ENCODE results near the gene E2F6. TPM values are rescaled to one million over a fixed set of nuclear protein-coding genes. Genes with fewer than 3 reads are reported as not detected.

The E2F6 gene
- total and polyA plus RNA-seq, 4 donors, result 3.5 to 7.7 (median 4.8) TPM

- Histone ChIP-seq H3K4me1 (ENCODE audit: control insufficient read depth in 4 of 4, insufficient read depth in 4 of 4, low read length in 3 of 4) (no peaks in the 10 kb centered on the region), H3K36me3 (ENCODE audit: control insufficient read depth in 4 of 4, insufficient read depth in 3 of 4, low read depth in 1 of 4, low read length in 3 of 4) (no peaks in the 10 kb centered on the region), H3K9me3 (ENCODE audit: control insufficient read depth in 4 of 4, low read length in 3 of 4) (no peaks in the 10 kb centered on the region), H3K9ac (ENCODE audit: low read depth in 1 of 2, low read length in 2 of 2) (no peak overlapping the region), H3K27me3 (ENCODE audit: control insufficient read depth in 4 of 4, insufficient read depth in 4 of 4, low read length in 3 of 4) (no peaks in the 10 kb centered on the region), H3K4me3 (ENCODE audit: low read depth in 1 of 3, low read length in 3 of 3) (no peak overlapping the region), H3K27ac (ENCODE audit: low read depth in 1 of 2, low read length in 2 of 2) (no peak overlapping the region)
- 66% methylated on average over 8 of the region's 8 CpGs for WGBS
- no peak for DNase-seq (ENCODE audit: low spot score)
- TF ChIP-seq REST (IDR thresholded peaks at IDR 0.05) (no peak), MAX (IDR thresholded peaks at IDR 0.05) (no peak), FOXA1 (IDR thresholded peaks at IDR 0.05) (no peak), GABPA (IDR thresholded peaks at IDR 0.05 in 1 of 2, conservative IDR thresholded peaks at IDR 0.05 in 1 of 2) (no peak), CTCF (IDR thresholded peaks at IDR 0.05; ENCODE audit: low read depth, low read length, missing input control) (no peak), NR2F2 (IDR thresholded peaks at IDR 0.05) (no peak)
- TF ChIP-seq, protein P1, sequence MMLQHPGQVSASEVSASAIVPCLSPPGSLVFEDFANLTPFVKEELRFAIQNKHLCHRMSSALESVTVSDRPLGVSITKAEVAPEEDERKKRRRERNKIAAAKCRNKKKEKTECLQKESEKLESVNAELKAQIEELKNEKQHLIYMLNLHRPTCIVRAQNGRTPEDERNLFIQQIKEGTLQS (IDR thresholded peaks at IDR 0.05), result no peak
Observed at GRCh38 chr2:11419781-11420180, 46.2 kb downstream of the E2F6 start.

DNA sequence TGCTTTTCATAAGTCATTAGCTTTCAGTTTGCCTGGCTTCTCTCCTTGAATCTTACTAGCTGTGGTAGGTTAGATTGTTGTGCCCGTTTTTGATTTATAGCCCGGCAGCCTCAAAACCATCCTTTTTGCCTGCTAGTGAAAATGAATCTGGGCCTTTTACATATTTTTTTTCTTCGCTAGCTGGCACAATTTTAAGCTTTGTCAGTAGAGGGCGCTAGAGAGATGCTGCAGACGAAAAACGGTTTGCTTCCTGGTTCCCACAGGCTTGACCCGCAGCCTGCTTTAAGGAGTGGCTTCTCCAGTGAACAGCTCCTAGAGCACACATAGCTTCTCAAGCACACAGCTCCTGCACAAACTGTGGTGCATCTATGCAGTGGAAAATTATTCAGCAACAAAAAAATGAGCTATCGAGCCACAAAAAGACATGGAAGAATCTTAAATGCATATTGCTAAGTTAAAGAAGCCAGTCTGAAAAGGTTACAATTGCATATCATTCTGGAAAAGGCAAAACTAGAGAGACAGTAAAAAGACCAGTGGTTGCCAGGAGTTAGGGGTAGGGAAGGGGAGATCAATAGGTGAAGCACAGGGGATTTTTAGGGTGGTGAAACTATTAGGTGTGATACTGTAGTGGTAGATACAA lies 47.9 kb downstream of the E2F6 start:
- Histone ChIP-seq H3K27me3 (ENCODE audit: control insufficient read depth in 4 of 4, insufficient read depth in 4 of 4, low read length in 3 of 4) (no peaks in the 10 kb centered on the region), H3K4me1 (ENCODE audit: control insufficient read depth in 4 of 4, insufficient read depth in 4 of 4, low read length in 3 of 4) (no peaks in the 10 kb centered on the region), H3K27ac (ENCODE audit: low read depth in 1 of 2, low read length in 2 of 2) (no peak overlapping the region), H3K9ac (ENCODE audit: low read depth in 1 of 2, low read length in 2 of 2) (no peak overlapping the region), H3K4me3 (ENCODE audit: low read depth in 1 of 3, low read length in 3 of 3) (no peak overlapping the region), H3K36me3 (ENCODE audit: control insufficient read depth in 4 of 4, insufficient read depth in 3 of 4, low read depth in 1 of 4, low read length in 3 of 4) (no peaks in the 10 kb centered on the region), H3K9me3 (ENCODE audit: control insufficient read depth in 4 of 4, low read length in 3 of 4) (no peaks in the 10 kb centered on the region)
- TF ChIP-seq FOXA2 (IDR thresholded peaks at IDR 0.05) (no peak), EGR1 (IDR thresholded peaks at IDR 0.05; ENCODE audit: low read depth in 2 of 2) (no peak), TAF1 (conservative IDR thresholded peaks at IDR 0.05) (no peak), FOXA1 (IDR thresholded peaks at IDR 0.05) (no peak), RXRA (IDR thresholded peaks at IDR 0.05) (no peak), GABPA (IDR thresholded peaks at IDR 0.05 in 1 of 2, conservative IDR thresholded peaks at IDR 0.05 in 1 of 2) (no peak), RAD21 (IDR thresholded peaks at IDR 0.05) (peak; percentile 38 to 63), HNF4A (conservative IDR thresholded peaks at IDR 0.05) (no peak), MAX (IDR thresholded peaks at IDR 0.05) (no peak), NR2F2 (IDR thresholded peaks at IDR 0.05) (no peak), REST (IDR thresholded peaks at IDR 0.05) (no peak), JUND (IDR thresholded peaks at IDR 0.05) (no peak), CTCF (IDR thresholded peaks at IDR 0.05; ENCODE audit: low read depth, low read length, missing input control) (peak; percentile 40)
- TF ChIP-seq, protein P2, sequence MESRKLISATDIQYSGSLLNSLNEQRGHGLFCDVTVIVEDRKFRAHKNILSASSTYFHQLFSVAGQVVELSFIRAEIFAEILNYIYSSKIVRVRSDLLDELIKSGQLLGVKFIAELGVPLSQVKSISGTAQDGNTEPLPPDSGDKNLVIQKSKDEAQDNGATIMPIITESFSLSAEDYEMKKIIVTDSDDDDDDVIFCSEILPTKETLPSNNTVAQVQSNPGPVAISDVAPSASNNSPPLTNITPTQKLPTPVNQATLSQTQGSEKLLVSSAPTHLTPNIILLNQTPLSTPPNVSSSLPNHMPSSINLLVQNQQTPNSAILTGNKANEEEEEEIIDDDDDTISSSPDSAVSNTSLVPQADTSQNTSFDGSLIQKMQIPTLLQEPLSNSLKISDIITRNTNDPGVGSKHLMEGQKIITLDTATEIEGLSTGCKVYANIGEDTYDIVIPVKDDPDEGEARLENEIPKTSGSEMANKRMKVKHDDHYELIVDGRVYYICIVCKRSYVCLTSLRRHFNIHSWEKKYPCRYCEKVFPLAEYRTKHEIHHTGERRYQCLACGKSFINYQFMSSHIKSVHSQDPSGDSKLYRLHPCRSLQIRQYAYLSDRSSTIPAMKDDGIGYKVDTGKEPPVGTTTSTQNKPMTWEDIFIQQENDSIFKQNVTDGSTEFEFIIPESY (IDR thresholded peaks at IDR 0.05), result no peak
- 58% methylated on average over 8 of the region's 8 CpGs for WGBS
- no peak for DNase-seq (ENCODE audit: low spot score)
